ENCODE data around the gene TTLL5.

TTLL5 gene

GRCh38 chr14:75804570-75805275 is 143.7 kb downstream of the TTLL5 start:
- DNase-seq (ENCODE audit: low read depth): no peak

DNA sequence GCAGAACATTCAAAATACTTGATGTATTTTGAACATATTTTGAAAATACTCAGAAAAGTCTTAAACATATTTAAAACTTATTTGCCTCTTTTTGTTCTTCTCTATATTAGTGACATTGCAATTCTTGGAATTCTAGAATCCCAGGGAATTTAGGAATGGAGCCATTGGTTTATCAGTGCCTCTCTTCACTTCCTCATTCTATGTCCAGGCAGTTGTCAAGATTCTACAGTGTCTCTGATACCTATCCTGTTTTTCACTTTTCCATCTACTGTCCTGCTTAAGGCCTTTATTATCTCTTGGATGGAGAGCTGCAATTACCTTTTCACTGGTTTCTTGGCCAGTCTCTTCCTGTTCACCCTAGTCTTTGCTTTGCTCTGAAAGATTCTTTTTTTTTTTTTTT is 144.6 kb downstream of the TTLL5 start:
- DNase-seq (ENCODE audit: low read depth): no peak

DNA sequence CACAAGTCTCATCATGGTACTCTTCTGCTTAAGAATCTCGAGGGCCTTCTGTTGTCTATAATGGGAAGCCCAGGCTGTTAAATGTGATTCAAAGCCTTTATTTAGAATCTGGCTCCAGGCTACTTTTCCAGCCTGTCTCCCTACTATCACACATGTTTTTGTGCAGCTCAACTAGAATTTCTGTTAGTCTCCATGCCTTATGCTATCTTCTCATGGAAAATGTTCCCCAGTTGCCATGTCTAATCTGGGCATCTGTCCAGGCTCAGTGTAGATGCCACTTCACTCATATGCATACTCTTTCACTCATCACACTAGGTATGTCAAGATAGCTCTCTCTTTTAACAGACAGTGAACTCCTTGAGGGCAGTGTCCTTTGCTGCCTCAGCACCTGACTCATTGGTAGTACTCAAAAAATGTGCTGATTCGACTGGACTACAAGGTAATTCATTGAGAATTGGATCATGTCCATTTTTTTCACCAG is 145.3 kb downstream of the TTLL5 start:
- no peak for DNase-seq (ENCODE audit: low read depth)

DNA sequence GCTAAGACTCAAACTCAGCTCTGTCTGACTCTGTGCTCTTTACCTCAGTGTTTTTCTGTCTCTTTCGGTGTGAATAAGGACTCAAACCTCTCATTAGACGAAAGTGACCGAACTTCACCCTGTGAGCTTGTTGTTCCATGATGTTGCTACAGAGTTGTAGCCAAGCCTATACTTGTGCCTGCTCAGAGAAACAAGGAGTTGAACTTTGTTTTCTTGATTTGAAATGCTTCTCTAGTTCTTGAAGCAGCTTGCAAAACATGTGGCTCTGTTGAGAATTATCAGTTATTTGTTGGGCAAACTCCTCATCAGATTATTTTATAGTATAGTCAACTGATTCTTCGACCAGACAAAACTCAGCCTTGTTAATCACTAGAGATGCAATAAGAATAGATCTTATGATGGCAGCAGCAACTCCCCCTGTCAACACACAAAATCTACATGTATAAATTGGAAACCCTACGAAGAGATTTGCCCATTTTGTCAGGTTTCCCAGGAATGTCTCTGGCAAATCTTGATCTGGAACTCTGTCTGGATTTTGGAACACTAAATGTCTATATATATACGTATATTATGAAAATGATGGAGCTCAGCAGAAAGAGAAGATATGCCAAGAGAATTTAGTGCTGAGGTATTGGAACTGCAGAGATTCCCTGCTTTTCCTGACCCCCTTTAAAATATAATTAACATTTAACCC is 146.8 kb downstream of the TTLL5 start:
- no peak for DNase-seq (ENCODE audit: low read depth)

DNA sequence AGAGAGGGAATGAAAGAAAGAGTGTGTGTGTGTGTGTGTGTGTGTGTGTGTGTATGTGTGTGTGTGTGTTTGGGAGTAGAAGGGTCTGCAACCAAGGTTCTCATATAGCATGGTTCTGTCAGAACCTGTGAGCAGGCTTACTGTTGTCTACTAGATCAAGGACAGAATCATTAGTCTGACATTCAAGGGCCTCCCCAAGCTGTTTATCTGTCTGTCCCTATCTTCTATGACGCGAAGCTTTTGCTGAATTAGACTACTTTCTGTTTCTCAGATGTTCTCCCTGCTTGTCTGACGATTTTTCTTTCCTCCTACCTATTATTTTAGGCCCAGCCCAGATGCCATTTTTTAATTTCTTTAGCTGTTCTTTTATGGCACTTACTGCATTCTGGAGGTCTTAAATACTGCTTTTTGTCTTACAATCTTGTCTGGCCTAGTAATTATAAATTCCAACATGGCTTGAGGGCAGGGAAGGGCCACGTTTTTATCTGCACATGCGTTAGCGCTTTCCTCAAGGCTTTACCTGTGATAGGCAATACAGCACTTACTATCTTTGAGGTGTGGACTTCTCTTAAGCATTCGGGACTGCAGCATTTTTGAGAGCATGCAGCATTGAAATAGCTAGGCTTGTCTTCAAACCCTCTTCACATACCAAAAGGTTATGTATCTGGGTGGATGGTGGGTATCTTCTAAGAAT is 150.2 kb downstream of the TTLL5 start:
- no peak for DNase-seq (ENCODE audit: low read depth)

- DNase-seq (ENCODE audit: low read depth): no peak
These were observed 150.9 kb downstream of the TTLL5 start for GRCh38 chr14:75811872-75812499.

- DNase-seq (ENCODE audit: low read depth): no peak
These were observed 151.6 kb downstream of the TTLL5 start for GRCh38 chr14:75812622-75813021.

- no peak for DNase-seq (ENCODE audit: low read depth)
These were observed 159.7 kb downstream of the TTLL5 start for GRCh38 chr14:75820761-75821160.

DNA sequence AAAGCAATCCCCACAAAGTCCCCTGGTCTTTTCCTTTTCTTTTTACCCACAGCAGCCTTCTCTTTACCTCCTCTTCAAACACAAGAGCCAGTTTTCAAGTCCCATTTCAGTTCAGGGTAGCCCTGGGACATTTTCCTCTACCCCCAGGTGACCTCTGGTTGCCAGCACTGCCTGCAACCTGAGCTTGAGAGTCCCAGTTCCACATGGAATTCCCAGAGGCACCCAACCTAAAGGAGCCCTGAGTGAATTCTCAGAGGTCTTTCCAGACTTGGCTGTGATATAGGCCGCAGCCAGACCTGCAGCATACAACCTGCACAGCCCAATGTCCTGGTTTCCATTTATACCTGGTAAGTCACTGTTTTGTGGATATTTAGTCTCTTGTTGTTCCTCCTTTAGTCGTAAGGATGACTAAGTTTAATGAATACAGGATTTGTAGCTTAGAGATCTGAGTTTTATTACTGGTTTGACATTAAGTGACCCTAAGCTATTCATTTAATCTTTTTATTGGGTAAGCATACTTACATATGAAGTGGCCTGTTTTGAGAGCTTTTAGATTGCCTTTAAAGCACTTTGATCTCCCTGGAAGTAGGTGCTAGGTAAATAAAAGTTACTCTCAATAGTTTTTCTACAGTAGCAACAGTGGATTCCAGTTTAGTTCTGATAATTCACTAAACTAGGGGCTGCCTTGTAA is 160.9 kb downstream of the TTLL5 start:
- DNase-seq (ENCODE audit: low read depth): no peak

GRCh38 chr14:75822522-75823141 is 161.6 kb downstream of the TTLL5 start:
- DNase-seq (ENCODE audit: low read depth): no peak

- no peak for DNase-seq (ENCODE audit: low read depth)
These were observed 162.3 kb downstream of the TTLL5 start for GRCh38 chr14:75823334-75823733.

DNA sequence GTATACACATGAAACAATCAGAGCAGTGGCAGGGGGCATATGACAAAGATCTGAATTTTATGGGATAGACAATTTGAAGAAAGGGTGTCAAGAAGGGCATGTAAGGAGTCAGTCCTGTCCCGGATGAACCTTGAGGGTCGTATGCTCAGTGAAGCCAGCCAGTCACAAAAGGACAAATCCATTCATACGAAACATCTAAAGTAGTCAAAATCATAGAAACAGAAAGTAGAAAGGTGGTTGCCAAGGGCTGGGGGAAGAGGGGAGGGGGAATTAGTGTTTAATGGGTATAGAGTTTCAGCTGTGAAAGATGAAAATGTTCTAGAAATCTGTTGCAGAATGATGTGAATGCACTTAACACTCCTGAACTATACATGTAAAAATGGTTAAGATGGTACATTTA is 163.3 kb downstream of the TTLL5 start:
- no peak for DNase-seq (ENCODE audit: low read depth)

GRCh38 chr14:75825147-75825592 is 164.1 kb downstream of the TTLL5 start:
- DNase-seq (ENCODE audit: low read depth): no peak

- no peak for DNase-seq (ENCODE audit: low read depth)
These were observed 165.6 kb downstream of the TTLL5 start for GRCh38 chr14:75826599-75826998.

GRCh38 chr14:75827331-75827730 is 166.3 kb downstream of the TTLL5 start:
- DNase-seq (ENCODE audit: low read depth): no peak

DNA sequence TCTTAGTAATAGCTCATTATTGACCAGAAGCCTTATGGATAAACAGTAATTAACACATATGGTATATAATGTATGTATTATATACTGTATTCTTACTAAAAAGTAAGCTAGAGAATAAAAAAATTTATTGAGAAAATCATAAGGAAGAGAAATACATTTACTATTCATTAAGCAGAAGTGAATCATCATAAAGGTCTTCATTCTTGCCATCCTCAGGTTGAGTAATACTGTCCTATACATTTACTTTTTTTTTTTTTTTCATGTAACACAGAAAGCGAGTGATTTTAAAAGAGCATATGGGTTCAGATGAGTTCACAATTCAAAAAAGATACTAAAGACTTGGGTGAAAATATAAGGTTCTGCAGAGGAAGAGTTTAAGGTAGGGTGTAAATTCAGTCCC is 168.3 kb downstream of the TTLL5 start:
- DNase-seq (ENCODE audit: low read depth): no peak

DNA sequence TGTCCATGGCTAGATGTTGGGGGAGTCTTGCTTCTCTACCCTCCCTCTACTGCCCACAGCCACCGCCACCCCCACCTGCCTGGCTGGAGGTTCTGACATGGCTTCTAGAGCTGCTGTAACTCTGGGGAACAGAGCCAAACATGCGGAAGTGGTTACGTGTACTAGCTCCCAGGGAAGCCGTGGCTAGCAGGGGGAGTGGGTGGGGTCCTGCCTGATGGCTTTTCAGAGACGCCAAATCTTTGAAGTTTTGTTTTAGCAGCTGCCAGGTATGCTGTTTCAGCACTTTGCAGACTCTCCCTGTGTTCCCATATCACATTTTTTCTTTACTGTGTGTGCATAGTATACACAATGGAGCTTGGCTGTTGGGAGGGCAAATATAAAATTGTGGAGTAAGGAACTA is 170.4 kb downstream of the TTLL5 start:
- no peak for DNase-seq (ENCODE audit: low read depth)

DNA sequence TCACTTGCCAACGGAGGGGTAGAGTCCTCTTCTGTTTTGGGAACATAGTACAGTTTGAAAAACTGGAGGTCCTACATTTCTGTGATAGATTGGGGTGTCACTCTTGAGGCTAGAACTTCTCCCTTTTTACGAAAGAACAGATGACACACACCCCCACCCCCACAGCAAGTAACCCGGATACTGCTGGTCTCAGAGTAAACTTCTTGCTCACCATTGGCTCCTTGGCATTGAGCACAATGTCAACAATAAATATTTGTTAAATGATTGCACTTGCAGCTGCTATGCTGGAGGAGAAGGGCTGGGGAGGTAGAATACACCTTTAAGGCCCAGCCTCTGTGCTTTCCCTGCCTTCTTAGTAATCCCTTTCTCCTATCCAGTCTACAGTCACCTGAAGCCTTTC is 170.9 kb downstream of the TTLL5 start:
- DNase-seq (ENCODE audit: low read depth): no peak

DNA sequence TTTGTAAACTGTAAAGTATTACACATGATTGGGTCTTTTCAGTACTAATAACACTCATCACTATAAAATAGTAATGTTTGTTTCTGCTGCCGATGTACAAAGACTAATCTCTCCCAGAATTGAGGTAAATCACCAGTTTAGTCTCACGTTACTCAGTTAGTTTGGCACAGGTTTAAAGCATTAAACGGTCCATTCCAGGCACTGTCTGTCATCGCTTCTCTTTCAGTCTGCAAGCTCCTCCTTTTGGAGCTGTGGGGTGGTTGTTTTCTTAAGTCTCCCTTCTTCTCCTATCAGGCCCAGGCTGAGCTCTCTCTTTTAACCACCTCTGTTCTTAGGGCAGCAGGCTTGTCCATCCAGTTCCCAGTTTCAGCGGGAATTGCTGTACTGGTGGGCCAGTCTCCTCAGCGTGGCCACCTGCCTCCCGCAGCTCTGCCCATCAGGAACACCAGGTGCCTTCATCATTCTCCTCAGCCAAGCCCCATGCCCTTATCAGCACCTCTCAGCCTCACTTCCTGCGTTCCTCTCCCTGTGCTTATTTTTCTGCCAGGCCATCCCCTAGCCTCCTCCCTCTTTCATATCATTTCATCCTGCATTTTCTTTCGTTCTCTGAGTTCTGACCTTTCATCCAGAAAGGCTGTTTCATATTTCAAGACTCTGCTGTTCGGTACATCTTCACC is 171.7 kb downstream of the TTLL5 start:
- no peak for DNase-seq (ENCODE audit: low read depth)

DNA sequence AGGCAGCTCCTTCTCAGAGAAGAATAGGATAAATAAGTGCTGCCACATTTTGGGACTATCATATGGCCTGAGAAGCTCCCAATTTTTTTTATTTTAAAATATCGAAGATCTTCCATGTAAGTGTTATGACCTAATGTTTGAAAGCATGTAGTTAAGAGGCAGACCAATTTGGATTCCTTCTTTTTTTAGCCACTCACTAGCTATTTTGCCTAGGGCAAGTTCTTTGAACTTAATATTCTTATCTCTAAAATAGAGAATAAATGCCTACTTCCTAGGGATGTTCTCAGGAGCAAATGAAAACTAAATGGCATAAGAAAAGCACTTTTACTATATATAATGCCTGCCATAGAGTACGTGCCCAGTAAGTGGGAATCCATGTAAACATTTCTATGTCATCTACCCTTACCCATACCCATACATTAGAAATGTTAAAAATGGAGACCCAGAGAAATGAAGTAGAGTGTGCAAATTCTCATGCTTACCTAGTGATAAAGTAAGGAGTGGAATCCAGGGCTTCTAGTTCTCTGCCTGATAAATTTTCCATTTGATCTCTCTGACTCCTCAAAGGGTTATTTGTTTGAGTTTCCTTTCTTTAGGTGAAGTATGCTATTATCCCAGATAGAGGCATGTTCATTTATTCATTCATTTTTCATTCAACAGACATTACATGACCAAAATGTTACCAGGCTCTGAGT is 172.4 kb downstream of the TTLL5 start:
- DNase-seq (ENCODE audit: low read depth): no peak
